MG63 (cell line): ENCODE results near the gene DDX3X. TPM values are rescaled to one million over a fixed set of nuclear protein-coding genes. Genes with fewer than 3 reads are reported as not detected.
A peak's percentile ranks its signal among the peaks of the same experiment; 100 is the strongest.
"Not testable (repeated sequence)": the region's sequence is repeated elsewhere in the genome, so short reads cannot be mapped to it uniquely, and the experiment has no call there.

Experiments used
- DNase-seq: peaks from one replicate; pipeline ENCODE4 v3.0.0-alpha.2; 2020
- H3K27me3 ChIP-seq: fragments of 250-450 bp; sonication (Bioruptor Pico); 2 replicates; pipeline ENCODE4 v1.5.1; 2020; ENCODE audit warnings: mild to moderate bottlenecking, moderate library complexity
- H3K36me3 ChIP-seq: fragments of 250-450 bp; sonication (Bioruptor Pico); 2 replicates; pipeline ENCODE4 v1.5.1; 2020; ENCODE audit warnings: mild to moderate bottlenecking, moderate library complexity
- H3K4me3 ChIP-seq: fragments of 250-450 bp; sonication (Bioruptor Pico); 2 replicates; pipeline ENCODE4 v1.5.1; 2020; ENCODE audit warnings: mild to moderate bottlenecking, moderate library complexity
- H3K9me3 ChIP-seq: fragments of 250-450 bp; sonication (Bioruptor Pico); 2 replicates; pipeline ENCODE4 v1.5.1; 2020; ENCODE audit warnings: mild to moderate bottlenecking, moderate library complexity
- total RNA-seq: library from RNA; depleted of rRNA; stranded (reverse); fragments of >200 nt; shearing (Covaris generic); gene quantifications from 2 replicates; pipeline ENCODE4 v1.2.3, GENCODE V29; 2014; ENCODE audit warnings: low replicate concordance

The DDX3X gene
- total RNA-seq, 1 experiment from 2014 or later = 94.9 TPM

GRCh38 chrX:41339148-41339547 lies 5.2 kb downstream of the DDX3X start:
- no peak for DNase-seq
- H3K36me3 ChIP-seq = peaks cover 66% of the 10 kb centered on the region
- H3K4me3 ChIP-seq = no peak overlapping the region
- no peaks in the 10 kb centered on the region for H3K9me3 ChIP-seq
- H3K27me3 ChIP-seq = no peaks in the 10 kb centered on the region

DNA sequence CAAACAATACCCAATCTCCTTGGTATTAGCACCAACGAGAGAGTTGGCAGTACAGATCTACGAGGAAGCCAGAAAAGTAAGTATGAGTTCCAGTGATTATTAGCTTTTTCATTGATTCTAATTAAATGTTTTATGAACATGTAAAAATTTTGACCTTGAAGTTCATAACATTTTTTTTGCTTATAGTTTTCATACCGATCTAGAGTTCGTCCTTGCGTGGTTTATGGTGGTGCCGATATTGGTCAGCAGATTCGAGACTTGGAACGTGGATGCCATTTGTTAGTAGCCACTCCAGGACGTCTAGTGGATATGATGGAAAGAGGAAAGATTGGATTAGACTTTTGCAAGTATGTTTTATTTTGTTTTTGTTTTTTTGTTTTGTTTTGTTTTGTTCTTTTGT lies 10.1 kb downstream of the DDX3X start:
- no peak overlapping the region for H3K4me3 ChIP-seq
- peaks cover 82% of the 10 kb centered on the region for H3K36me3 ChIP-seq
- H3K27me3 ChIP-seq = no peaks in the 10 kb centered on the region
- DNase-seq = no peak
- H3K9me3 ChIP-seq = no peaks in the 10 kb centered on the region

GRCh38 chrX:41347186-41347585 lies 13.2 kb downstream of the DDX3X start:
- H3K36me3 ChIP-seq = peaks cover 65% of the 10 kb centered on the region
- no peak overlapping the region for H3K4me3 ChIP-seq
- DNase-seq = no peak
- H3K27me3 ChIP-seq = no peaks in the 10 kb centered on the region
- no peaks in the 10 kb centered on the region for H3K9me3 ChIP-seq

DNA sequence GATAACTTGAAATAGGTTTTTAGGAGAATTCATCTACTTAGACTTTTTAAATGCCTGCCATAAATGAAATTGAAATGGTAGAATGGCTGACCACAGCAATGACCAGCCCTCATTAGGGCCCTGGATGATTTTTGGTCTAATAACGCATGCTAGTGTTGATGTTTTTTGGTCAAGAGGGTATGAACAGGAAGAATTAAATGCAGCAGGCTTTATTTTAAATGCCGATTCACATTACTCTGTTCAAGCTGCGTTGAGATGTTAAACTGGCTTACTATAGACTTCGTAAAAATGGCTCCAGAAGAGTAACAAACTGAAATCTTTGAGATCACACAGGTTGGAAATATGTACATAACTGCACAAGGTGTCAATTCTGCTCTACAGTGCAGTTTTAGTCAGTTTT lies 14.6 kb downstream of the DDX3X start:
- peaks cover 51% of the 10 kb centered on the region for H3K36me3 ChIP-seq
- DNase-seq = no peak
- H3K27me3 ChIP-seq = no peaks in the 10 kb centered on the region
- H3K9me3 ChIP-seq = no peaks in the 10 kb centered on the region
- H3K4me3 ChIP-seq = no peak overlapping the region

DNA sequence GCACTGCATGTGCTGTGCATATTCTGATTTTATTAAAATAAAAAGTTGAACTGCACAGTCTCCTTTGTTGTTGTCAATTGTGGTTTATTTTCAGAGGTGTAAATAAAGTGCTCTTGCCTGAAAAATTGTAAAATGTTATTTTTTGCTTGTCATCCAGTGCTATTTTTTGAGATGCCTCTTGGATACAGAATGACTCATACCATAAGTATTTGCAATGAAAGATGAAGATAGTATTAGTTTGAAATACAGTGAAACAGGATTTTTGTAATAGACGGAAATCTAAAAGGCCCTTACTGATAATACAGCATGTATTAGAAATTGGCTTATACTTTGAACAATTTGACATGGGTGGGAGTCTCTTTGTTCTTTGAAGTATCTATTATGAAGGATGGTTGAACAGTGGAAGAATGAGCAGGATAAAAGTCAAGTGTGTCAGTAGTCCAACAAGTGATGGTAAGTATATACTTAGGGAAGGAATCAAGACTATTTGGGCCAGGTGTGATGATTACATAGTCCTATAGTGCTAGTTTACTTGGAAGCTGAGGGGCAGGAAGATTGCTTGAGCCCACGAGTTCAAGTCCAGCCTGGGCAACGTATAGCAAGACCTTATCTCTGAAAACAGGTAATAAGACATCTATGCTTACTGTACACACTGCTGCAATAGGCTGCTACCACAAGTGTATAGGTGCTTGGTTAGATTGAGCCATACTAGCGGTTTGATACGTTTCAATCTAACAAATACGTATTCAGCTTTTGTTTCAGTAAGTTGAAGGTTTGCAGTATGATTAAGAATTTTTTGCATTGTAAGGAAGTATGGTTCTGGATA lies 16.4 kb downstream of the DDX3X start:
- no peak for DNase-seq
- Histone ChIP-seq H3K27me3 (no peaks in the 10 kb centered on the region), H3K36me3 (peaks cover 43% of the 10 kb centered on the region)

GRCh38 chrX:41350976-41351569 lies 17.1 kb downstream of the DDX3X start:
- Histone ChIP-seq H3K27me3 (no peaks in the 10 kb centered on the region), H3K36me3 (peaks cover 38% of the 10 kb centered on the region), H3K9me3 (no peaks in the 10 kb centered on the region), H3K4me3 (no peak overlapping the region)
- DNase-seq = no peak

More for the DNA sequence above, 16.4 kb downstream of the DDX3X start:
- no peaks in the 10 kb centered on the region for H3K9me3 ChIP-seq
- no peak overlapping the region for H3K4me3 ChIP-seq

DNA sequence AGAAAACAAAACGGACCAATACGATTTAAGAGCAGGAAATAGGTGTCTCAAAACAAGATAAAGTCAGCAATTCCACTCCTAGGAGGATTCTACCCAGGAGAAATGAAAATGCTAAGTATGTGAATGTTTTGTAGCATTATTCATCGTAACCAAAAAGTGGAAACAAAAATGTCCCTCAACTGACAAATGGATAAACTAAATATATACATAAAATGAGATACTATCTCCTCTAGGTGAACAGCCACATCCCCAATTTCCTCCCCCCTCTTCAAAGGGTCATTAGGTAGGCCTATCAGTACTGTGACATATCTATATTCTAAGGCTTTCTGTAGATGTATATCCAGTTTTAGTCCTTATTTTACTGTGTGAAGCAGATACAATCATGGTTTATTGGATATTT lies 18.0 kb downstream of the DDX3X start:
- Histone ChIP-seq H3K9me3 (no peaks in the 10 kb centered on the region), H3K27me3 (no peaks in the 10 kb centered on the region), H3K36me3 (peaks cover 29% of the 10 kb centered on the region), H3K4me3 (no peak overlapping the region)
- DNase-seq = no peak

DNA sequence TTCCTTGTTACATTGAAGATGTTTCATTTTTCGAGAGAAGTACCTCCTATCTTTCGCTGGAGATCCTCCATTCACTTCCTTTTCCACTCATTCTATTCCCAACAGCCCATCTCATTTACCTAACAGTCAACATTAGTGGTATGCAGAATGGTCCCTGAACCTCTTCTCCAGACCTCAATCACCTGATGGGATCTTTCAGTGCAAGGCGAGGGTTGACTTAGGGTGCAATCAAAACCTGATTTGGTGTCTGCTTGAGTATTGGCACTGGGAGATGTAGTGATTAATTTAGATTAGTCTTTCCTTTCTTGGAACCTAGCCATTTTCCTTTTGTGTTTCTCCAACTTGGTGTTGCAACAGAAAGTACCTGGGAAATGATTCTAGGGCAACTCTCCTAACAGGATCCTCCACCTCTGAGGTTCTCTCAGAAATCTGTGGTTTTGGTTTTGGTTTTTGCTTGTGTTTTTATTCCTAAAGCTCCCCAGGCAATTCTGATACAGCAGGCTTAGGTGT lies 18.4 kb downstream of the DDX3X start:
- no peak for DNase-seq
- Histone ChIP-seq H3K27me3 (no peaks in the 10 kb centered on the region), H3K4me3 (no peak overlapping the region), H3K9me3 (no peaks in the 10 kb centered on the region), H3K36me3 (peaks cover 25% of the 10 kb centered on the region)

DNA sequence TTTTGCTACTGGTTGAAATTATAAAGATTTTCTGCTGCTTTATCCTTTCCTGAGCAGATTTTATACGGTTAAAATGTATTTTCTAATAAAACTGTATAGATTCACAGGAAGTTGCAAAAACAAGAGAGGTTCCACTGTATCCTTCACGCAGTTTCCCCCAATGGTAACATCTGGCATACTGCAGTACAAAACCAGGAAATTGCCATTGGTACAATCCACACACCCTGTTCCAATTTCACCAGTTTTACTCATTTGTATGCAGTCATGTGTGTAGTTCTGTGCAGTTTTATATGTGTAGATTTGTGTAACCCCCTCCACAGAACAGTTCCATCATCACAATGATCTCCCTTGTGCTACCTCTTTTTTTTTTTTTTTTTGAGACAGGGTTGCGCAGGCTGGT lies 20.0 kb downstream of the DDX3X start:
- Histone ChIP-seq H3K4me3 (no peak overlapping the region), H3K27me3 (no peaks in the 10 kb centered on the region)
- no peak for DNase-seq

DNA sequence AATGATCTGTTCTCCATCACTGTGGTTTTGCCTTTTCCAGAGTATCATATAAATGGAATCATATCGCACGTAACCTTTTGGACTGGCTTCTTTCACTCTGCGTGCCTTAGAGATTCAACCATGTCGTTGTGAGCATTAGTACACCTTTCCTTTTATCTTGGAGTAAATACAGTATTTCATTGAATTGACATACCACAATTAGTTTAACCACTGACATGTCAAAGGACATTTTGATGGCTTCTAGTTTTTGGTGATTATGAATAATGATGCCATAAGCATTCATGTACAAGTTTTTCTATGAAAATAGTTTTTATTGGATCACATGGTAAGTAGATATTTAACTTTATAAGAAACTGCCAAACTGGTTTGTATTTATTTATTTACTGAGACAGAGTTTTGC lies 35.2 kb downstream of the DDX3X start:
- no peaks in the 10 kb centered on the region for H3K27me3 ChIP-seq
- no peaks in the 10 kb centered on the region for H3K36me3 ChIP-seq
- DNase-seq = no peak
- no peaks in the 10 kb centered on the region for H3K9me3 ChIP-seq
- no peak overlapping the region for H3K4me3 ChIP-seq

More for the DNA sequence above, 20.0 kb downstream of the DDX3X start:
- no peaks in the 10 kb centered on the region for H3K9me3 ChIP-seq
- H3K36me3 ChIP-seq = peaks cover 11% of the 10 kb centered on the region

- H3K36me3 ChIP-seq, H3K27me3 ChIP-seq, H3K9me3 ChIP-seq, H3K4me3 ChIP-seq, DNase-seq: not testable (repeated sequence)
Measured at GRCh38 chrX:41371575-41371974, 37.6 kb downstream of the DDX3X start.

DNA sequence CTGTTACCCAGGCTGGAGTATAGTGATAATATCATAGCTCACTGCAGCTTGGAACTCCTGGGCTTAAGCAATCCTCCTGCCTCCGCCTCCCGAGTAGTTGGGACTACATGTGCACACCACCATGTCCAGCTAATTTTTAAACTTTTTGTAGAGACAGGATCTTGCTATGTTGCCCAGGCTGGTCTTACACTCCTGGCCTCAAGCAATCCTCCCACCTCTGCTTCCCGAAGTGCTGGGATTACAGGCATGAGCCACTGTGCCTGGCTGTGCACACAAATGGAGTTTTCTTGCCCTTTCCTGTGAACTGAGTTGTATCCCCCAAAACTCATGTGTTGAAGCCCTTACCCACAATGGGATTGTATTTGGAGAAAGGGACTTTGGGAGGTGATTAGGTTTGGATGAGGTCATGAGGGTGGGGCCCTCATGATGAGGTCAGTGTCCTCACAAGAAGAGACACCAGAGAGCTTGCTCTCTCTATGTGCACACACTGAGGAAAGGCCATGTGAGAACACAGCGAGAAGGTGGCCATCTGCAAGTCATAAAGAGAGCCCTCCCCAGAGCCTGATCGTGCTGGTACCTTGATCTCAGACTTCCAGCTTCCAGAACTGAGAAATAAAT lies 40.1 kb downstream of the DDX3X start:
- no peak for DNase-seq
- no peaks in the 10 kb centered on the region for H3K27me3 ChIP-seq
- H3K9me3 ChIP-seq = no peaks in the 10 kb centered on the region
- H3K4me3 ChIP-seq = no peak overlapping the region
- H3K36me3 ChIP-seq = no peaks in the 10 kb centered on the region

DNA sequence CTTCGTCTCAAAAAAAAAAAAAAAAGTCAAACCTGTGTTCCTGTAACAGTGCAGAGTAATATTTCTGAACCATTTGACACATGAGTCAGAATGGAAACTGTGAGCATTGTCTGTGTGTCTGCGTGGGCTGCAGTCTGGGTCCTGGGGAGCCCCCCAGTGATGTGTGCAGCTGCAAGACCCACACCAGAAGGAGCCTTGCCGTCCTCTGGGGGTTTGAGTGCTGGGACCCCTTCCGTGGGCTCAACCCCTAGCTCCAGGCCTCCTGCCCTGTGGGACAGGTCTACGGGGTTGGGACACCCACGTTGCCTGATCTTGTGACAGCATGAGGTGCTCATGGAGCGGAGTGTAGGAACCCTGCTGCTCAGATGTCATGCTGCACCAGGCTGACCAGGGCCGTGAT lies 43.7 kb downstream of the DDX3X start:
- no peak for DNase-seq
- Histone ChIP-seq H3K4me3 (no peak overlapping the region), H3K36me3 (no peaks in the 10 kb centered on the region), H3K27me3 (no peaks in the 10 kb centered on the region), H3K9me3 (no peaks in the 10 kb centered on the region)

- H3K4me3 ChIP-seq = no peak overlapping the region
- H3K27me3 ChIP-seq = no peaks in the 10 kb centered on the region
- DNase-seq = peak; percentile 77
- no peaks in the 10 kb centered on the region for H3K36me3 ChIP-seq
- H3K9me3 ChIP-seq = no peaks in the 10 kb centered on the region
Measured at GRCh38 chrX:41381685-41382084, 47.7 kb downstream of the DDX3X start.

- H3K9me3 ChIP-seq = no peaks in the 10 kb centered on the region
- H3K4me3 ChIP-seq = no peak overlapping the region
- H3K36me3 ChIP-seq = no peaks in the 10 kb centered on the region
- no peaks in the 10 kb centered on the region for H3K27me3 ChIP-seq
- no peak for DNase-seq
Measured at GRCh38 chrX:41382714-41383645, 49.0 kb downstream of the DDX3X start.

DNA sequence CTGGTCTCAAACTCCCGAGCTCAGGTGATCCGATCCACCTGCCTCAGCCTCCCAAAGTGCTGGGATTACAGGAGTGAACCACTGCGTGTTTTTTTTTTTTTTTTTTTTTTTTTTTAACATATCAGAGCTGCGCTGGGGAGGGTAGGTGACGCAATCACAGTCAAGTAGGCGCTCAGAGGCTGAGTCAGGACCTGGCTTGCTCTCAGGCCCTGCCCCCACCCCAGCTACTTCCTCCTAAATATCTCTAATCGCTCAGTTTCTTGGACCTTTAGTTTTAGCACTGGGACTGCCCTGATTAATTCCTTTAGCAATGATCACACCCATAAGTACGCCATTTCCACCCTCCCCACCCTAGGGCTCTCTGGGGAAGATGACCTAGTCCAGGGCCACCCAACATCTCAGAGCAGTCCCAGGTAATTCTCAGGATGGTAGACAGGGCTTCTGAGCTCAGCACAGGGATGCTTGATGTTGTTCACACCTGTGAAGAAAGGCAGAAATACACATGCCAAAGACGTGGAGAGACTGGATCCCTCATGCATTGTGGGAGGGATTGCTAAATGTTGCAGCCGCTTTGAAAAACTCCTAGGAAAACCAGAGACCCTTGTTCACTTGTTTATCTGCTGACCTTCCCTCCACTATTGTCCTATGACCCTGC lies 50.2 kb downstream of the DDX3X start:
- no peaks in the 10 kb centered on the region for H3K36me3 ChIP-seq
- DNase-seq = peak; percentile 30
- H3K9me3 ChIP-seq = no peaks in the 10 kb centered on the region
- H3K27me3 ChIP-seq = no peaks in the 10 kb centered on the region
- no peak overlapping the region for H3K4me3 ChIP-seq
